ENCODE measurements around the gene GJE1.

GJE1 gene

GRCh38 chr6:142183351-142183750 lies 50.6 kb downstream of the GJE1 start:
- Mint-ChIP-seq H3K27me3 (no peaks in the 10 kb centered on the region), H3K9me3 (ENCODE audit: low read depth) (no peaks in the 10 kb centered on the region), H3K4me3 (no peak overlapping the region), H3K4me1 (ENCODE audit: low read depth) (peaks cover 16% of the 10 kb centered on the region), H3K27ac (no peak overlapping the region), H3K36me3 (peaks cover 14% of the 10 kb centered on the region)

- Mint-ChIP-seq H3K9me3 (ENCODE audit: low read depth) (no peaks in the 10 kb centered on the region), H3K36me3 (peaks cover 12% of the 10 kb centered on the region), H3K27me3 (no peaks in the 10 kb centered on the region), H3K4me1 (ENCODE audit: low read depth) (peaks cover 16% of the 10 kb centered on the region), H3K4me3 (no peak overlapping the region), H3K27ac (peak overlapping the region; percentile 35)
Observed at GRCh38 chr6:142184307-142184706, 51.6 kb downstream of the GJE1 start.
